ENCODE data around the gene GLIS1. TPM values are rescaled to one million over a fixed set of nuclear protein-coding genes. Genes with fewer than 3 reads are reported as not detected.

The GLIS1 gene
- total RNA-seq, 1 donor from 2014 or later: 0.07 TPM

DNA sequence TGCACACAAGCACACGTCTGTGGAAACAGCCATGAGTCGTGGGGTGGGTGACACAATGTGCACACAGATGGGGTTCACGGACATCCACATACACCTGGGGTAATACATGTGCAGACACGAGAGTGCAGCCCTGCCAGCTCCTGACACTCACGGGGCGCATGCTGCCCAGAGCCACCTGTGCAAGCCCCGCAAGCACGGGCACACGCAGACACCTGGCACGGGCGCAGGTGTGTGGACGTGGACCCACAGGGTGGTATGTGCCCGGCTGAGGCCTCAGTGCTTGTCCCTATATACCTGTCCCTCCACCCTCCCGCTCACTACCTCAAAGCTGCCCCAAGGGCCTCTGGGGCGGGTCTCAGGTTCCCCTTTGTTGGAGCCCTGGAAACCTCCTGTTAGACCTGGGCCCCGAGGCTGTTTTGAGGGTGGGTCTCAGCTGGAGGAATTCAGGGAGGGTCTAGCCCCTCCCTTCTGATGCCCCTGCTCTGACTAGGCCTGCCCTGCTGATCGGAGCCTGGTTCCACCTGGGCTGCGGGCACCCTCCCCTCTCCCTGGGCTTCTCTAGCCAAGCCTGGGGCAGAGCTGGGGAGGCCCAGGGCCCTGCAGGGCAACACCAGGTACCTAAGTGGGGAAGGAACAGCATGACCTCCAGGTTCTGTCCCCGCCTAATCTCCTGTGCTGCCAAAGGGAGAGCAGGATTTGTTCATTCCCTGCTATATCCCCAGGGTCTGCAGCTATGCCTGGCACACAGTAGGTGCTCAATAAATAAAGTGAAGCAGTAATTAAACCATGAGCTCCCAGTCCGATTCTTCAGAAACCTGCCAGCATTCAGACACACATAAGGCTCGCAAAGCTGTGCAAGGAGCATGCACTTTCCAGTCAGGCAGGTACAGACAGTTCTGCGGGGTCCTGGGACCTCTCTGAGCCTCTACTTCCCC is 230.6 kb downstream of the GLIS1 start:
- FAIRE-seq: no peak

GRCh38 chr1:53507116-53507820 is 231.7 kb downstream of the GLIS1 start:
- no peak for FAIRE-seq
- H3K4me3 Mint-ChIP-seq (ENCODE audit: unreplicated experiment): no peak overlapping the region

More for the DNA sequence above, 230.6 kb downstream of the GLIS1 start:
- Histone ChIP-seq H3K36me3 (ENCODE audit: insufficient read depth, low read length) (no peaks in the 10 kb centered on the region), H3K4me1 (ENCODE audit: insufficient read depth, low read length) (peaks cover 19% of the 10 kb centered on the region), H3K79me2 (ENCODE audit: insufficient read depth, low read length) (no peaks in the 10 kb centered on the region), H2AFZ (ENCODE audit: low read depth, low read length) (no peak overlapping the region), H3K4me2 (ENCODE audit: low read length) (no peak overlapping the region), H3K9ac (ENCODE audit: low read length) (no peak overlapping the region), H3K27me3 (ENCODE audit: insufficient read depth, low read length) (peaks cover 4% of the 10 kb centered on the region), H4K20me1 (ENCODE audit: insufficient read depth, low read length) (peaks cover 51% of the 10 kb centered on the region), H3K4me3 (ENCODE audit: insufficient read depth, low read depth, low read length) (no peak overlapping the region), H3K27ac (ENCODE audit: low read depth, low read length) (no peak overlapping the region), H3K9me3 (ENCODE audit: insufficient read depth, low read depth, low read length) (no peaks in the 10 kb centered on the region)
- H3K27ac Mint-ChIP-seq (ENCODE audit: unreplicated experiment): no peak overlapping the region
- H3K4me1 Mint-ChIP-seq (ENCODE audit: low read depth, unreplicated experiment): peaks cover 1% of the 10 kb centered on the region
- TF ChIP-seq EZH2 (IDR thresholded peaks at IDR 0.05; ENCODE audit: insufficient read depth, low read length): no peak
- TF ChIP-seq, protein P1, sequence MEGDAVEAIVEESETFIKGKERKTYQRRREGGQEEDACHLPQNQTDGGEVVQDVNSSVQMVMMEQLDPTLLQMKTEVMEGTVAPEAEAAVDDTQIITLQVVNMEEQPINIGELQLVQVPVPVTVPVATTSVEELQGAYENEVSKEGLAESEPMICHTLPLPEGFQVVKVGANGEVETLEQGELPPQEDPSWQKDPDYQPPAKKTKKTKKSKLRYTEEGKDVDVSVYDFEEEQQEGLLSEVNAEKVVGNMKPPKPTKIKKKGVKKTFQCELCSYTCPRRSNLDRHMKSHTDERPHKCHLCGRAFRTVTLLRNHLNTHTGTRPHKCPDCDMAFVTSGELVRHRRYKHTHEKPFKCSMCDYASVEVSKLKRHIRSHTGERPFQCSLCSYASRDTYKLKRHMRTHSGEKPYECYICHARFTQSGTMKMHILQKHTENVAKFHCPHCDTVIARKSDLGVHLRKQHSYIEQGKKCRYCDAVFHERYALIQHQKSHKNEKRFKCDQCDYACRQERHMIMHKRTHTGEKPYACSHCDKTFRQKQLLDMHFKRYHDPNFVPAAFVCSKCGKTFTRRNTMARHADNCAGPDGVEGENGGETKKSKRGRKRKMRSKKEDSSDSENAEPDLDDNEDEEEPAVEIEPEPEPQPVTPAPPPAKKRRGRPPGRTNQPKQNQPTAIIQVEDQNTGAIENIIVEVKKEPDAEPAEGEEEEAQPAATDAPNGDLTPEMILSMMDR (IDR thresholded peaks at IDR 0.05; ENCODE audit: insufficient read depth, low read depth, low read length): no peak
- H3K9me3 Mint-ChIP-seq (ENCODE audit: unreplicated experiment): no peaks in the 10 kb centered on the region
- no peak for DNase-seq (ENCODE audit: low read depth)
- no peaks in the 10 kb centered on the region for H3K36me3 Mint-ChIP-seq (ENCODE audit: low read depth, unreplicated experiment)
- H3K4me3 Mint-ChIP-seq (ENCODE audit: unreplicated experiment): no peak overlapping the region
- peaks cover 32% of the 10 kb centered on the region for H3K27me3 Mint-ChIP-seq (ENCODE audit: low read depth, unreplicated experiment)

More at GRCh38 chr1:53507116-53507820, 231.7 kb downstream of the GLIS1 start:
- Histone ChIP-seq H3K4me3 (ENCODE audit: insufficient read depth, low read depth, low read length) (no peak overlapping the region), H3K27ac (ENCODE audit: low read depth, low read length) (no peak overlapping the region), H2AFZ (ENCODE audit: low read depth, low read length) (no peak overlapping the region), H4K20me1 (ENCODE audit: insufficient read depth, low read length) (peaks cover 41% of the 10 kb centered on the region), H3K4me2 (ENCODE audit: low read length) (no peak overlapping the region), H3K4me1 (ENCODE audit: insufficient read depth, low read length) (peaks cover 8% of the 10 kb centered on the region), H3K27me3 (ENCODE audit: insufficient read depth, low read length) (peaks cover 4% of the 10 kb centered on the region), H3K79me2 (ENCODE audit: insufficient read depth, low read length) (no peaks in the 10 kb centered on the region), H3K9me3 (ENCODE audit: insufficient read depth, low read depth, low read length) (no peaks in the 10 kb centered on the region), H3K9ac (ENCODE audit: low read length) (no peak overlapping the region), H3K36me3 (ENCODE audit: insufficient read depth, low read length) (no peaks in the 10 kb centered on the region)
- H3K4me1 Mint-ChIP-seq (ENCODE audit: low read depth, unreplicated experiment): peaks cover 1% of the 10 kb centered on the region
- no peaks in the 10 kb centered on the region for H3K36me3 Mint-ChIP-seq (ENCODE audit: low read depth, unreplicated experiment)
- no peaks in the 10 kb centered on the region for H3K9me3 Mint-ChIP-seq (ENCODE audit: unreplicated experiment)
- no peak for DNase-seq (ENCODE audit: low read depth)
- peaks cover 29% of the 10 kb centered on the region for H3K27me3 Mint-ChIP-seq (ENCODE audit: low read depth, unreplicated experiment)
- H3K27ac Mint-ChIP-seq (ENCODE audit: unreplicated experiment): no peak overlapping the region
- TF ChIP-seq, protein P1 (IDR thresholded peaks at IDR 0.05; ENCODE audit: insufficient read depth, low read depth, low read length): no peak
- TF ChIP-seq EZH2 (IDR thresholded peaks at IDR 0.05; ENCODE audit: insufficient read depth, low read length): no peak
